Heart right ventricle (tissue), 16 donors: ENCODE data around the gene RAB33A. TPM values are rescaled to one million over a fixed set of nuclear protein-coding genes. Genes with fewer than 3 reads are reported as not detected.
A peak's percentile ranks its signal among the peaks of the same experiment; 100 is the strongest.

Experiments
- ATAC-seq, 8 donors: fragments of 200-7000 bp; cut with Tn5 transposase; one replicate each; pipeline ENCODE4 v1.9.1; 2020; ENCODE audit warnings: mild to moderate bottlenecking in 8 of 8, moderate library complexity in 8 of 8, moderate number of reproducible peaks in 1 of 8
- DNase-seq, 2 donors: peaks; one replicate each; pipeline ENCODE4 v3.0.0-alpha.2; 2020
- H3K27ac ChIP-seq, 10 donors: fragments of 200-600 bp; sonication (generic) in 2 of 10; one replicate each; pipeline versions ENCODE4 v1.5.0 to v1.8.0; 2020 to 2022; ENCODE audit warnings: mild to moderate bottlenecking in 3 of 10
- H3K27me3 ChIP-seq, 7 donors: fragments of 200-600 bp; one replicate each; pipeline ENCODE4 v1.8.0; 2021 to 2022; ENCODE audit warnings: mild to moderate bottlenecking in 2 of 7
- H3K36me3 ChIP-seq, 9 donors: fragments of 200-600 bp; sonication (generic) in 1 of 9; one replicate each; pipeline versions ENCODE4 v1.5.0 to v1.8.0; 2020 to 2022; ENCODE audit warnings: mild to moderate bottlenecking in 2 of 9
- H3K4me1 ChIP-seq, 9 donors: fragments of 200-600 bp; sonication (generic) in 1 of 9; one replicate each; pipeline versions ENCODE4 v1.5.0 to v1.8.0; 2020 to 2022; ENCODE audit warnings: mild to moderate bottlenecking in 4 of 9
- H3K4me3 ChIP-seq, 10 donors: fragments of 200-600 bp; sonication (generic) in 2 of 10; one replicate each; pipeline versions ENCODE4 v1.5.0 to v1.8.0; 2020 to 2022; ENCODE audit warnings: mild to moderate bottlenecking in 7 of 10, moderate library complexity in 2 of 10
- H3K9me3 ChIP-seq, 11 donors: fragments of 200-600 bp in 10 of 11; sonication (generic) in 2 of 11; one replicate each; pipeline versions ENCODE4 v1.5.0 to v1.8.0; 2013 to 2022; ENCODE audit warnings: mild to moderate bottlenecking in 2 of 11, control low read depth in 1 of 11, moderate library complexity in 1 of 11
- WGBS, 2 donors: extraction: QIAGEN DNeasy Blood & Tissue Kit; methylation state at CpG; one replicate each; pipeline ENCODE4 v1.1.7; 2013; ENCODE audit warnings: inconsistent platforms in 1 of 2; 5-methylcytosine and 5-hydroxymethylcytosine counted together
- intact Hi-C, 10 donors: fragments of 100-400 bp; cut with DNase I; formaldehyde crosslinking; loops; one replicate each; pipeline versions ENCODE4 v1.11.1 to v1.14.2; 2022
- polyA plus RNA-seq, 2 donors: library from polyadenylated mRNA; stranded (reverse); fragments of 200-250 nt; gene quantifications; one replicate each; pipeline ENCODE4 v1.2.3, GENCODE V29; 2013
- total RNA-seq, 10 donors: library from RNA; stranded (reverse); fragmentation: NEBNext Ultra II Directional in 3 of 10; extraction: Animal tissue kit (Norgen Biotek cat#: 25700) in 3 of 10; gene quantifications; one replicate each; pipeline versions ENCODE4 v1.2.1 to v1.2.4, GENCODE V29; 2021 to 2023
- TF ChIP-seq, protein P1 (sequence below), 9 donors: fragments of 200-600 bp; sonication (generic) in 2 of 9; IDR thresholded peaks; one replicate each; pipeline versions ENCODE4 v1.5.0 to v1.8.0; 2021 to 2022; ENCODE audit warnings: antibody characterized with exemption in 9 of 9, mild to moderate bottlenecking in 5 of 9, moderate library complexity in 1 of 9
- donor health status: Arrhythmogenic right ventricular cardiomyopathy.
- donor health status: ischemic (EF 13 %, LVEDD 7.1; RV severe dilation, severe dysfunction).
- donor health status: healthy with polysubstance abuse.
- donor health status: DM: no; HTN: yes; CAD: no.
- donor health status: DM: no; HTN: no; CAD: no.
- donor health status: ischemic (EF 25% LVEDD 6.9; RV normal size, moderate dysfunction).
- donor health status: ischemic (EF 25% LVEDD 5.7; RV mildly dilated, moderate dysfunction).
- donor health status: healthy.
- donor health status: DM: yes; HTN: yes; CAD: no.
- donor health status: Ischemic cardiomyopathy.
- donor health status: ischemic (EF 35%, LVEDD 5.7; RV mildly dilated, moderate dysfunction).
- donor health status: nonischemic (EF 11% LVEDD 7.7; RV severe dilation, severe dysfunction).
- donor health status: DM: yes; HTN: yes; CAD: no.
- donor health status: PGD.
- donor health status: ischemic (EF 29% LVEDD 5.4; RV normal size, mild dysfunction).
- donor health status: nonischemic (EF 23%, LVEDD 6.1; RV moderate dilation, normal function).

The RAB33A gene
- total and polyA plus RNA-seq, 12 donors, result 0.22 to 4.6 (median 1.6) TPM

DNA sequence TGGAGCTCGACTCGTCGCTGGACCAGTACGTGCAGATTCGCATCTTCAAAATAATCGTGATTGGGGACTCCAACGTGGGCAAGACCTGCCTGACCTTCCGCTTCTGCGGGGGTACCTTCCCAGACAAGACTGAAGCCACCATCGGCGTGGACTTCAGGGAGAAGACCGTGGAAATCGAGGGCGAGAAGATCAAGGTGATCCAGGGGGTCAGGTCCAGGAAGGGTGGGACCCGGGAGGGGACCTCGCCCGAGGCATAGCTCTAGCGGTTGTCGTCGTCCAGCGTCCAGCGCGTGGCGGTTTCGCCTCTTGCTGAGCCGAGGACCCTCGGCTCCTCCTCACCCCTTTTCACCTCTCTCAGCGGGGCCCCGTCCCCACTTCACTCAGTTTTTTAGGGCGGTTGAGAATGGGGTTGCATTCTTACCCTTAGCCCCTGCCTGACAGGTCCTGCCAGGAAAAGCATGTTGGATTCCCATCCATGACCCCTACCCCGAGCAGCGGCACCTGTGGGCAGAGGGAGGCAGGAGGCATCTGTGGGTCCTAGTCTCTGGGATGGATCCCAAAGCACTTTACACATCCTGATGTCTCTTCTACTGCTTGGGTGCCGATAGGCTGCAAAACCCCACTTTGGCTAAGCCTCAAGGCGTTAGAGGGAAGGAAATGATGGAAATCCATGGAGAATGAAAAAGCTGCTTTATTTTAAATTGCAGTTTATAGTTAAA lies 524 bp downstream of the RAB33A start:
- TF ChIP-seq, protein P1, sequence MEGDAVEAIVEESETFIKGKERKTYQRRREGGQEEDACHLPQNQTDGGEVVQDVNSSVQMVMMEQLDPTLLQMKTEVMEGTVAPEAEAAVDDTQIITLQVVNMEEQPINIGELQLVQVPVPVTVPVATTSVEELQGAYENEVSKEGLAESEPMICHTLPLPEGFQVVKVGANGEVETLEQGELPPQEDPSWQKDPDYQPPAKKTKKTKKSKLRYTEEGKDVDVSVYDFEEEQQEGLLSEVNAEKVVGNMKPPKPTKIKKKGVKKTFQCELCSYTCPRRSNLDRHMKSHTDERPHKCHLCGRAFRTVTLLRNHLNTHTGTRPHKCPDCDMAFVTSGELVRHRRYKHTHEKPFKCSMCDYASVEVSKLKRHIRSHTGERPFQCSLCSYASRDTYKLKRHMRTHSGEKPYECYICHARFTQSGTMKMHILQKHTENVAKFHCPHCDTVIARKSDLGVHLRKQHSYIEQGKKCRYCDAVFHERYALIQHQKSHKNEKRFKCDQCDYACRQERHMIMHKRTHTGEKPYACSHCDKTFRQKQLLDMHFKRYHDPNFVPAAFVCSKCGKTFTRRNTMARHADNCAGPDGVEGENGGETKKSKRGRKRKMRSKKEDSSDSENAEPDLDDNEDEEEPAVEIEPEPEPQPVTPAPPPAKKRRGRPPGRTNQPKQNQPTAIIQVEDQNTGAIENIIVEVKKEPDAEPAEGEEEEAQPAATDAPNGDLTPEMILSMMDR (IDR thresholded peaks at IDR 0.05), result no peak
- H3K4me1 ChIP-seq, result peaks cover 0 to 36% (median 13%) of the 10 kb centered on the region in 9 donors
- 35 to 40% methylated on average over 33 to 34 of the region's 34 CpGs for WGBS, 2 donors
- ATAC-seq (peak in 1 of 8 donors; percentile 2), DNase-seq (no peak)
- H3K36me3 ChIP-seq, result no peaks in the 10 kb centered on the region
- peak overlapping the region; percentile 14 to 62 (median 54) for H3K4me3 ChIP-seq
- H3K9me3 ChIP-seq, result no peaks in the 10 kb centered on the region
- intact Hi-C loops, result loop anchor here in 3 of 10 donors (5.0 to 10.0 kb wide), 2 partner anchors 47 to 50 kb away; no protein-coding TSS in a partner anchor
- peaks cover 0 to 4% (median 0%) of the 10 kb centered on the region in 7 donors for H3K27me3 ChIP-seq
- H3K27ac ChIP-seq, result peak overlapping the region in 4 of 10 donors; percentile 66 to 80 (median 74)

DNA sequence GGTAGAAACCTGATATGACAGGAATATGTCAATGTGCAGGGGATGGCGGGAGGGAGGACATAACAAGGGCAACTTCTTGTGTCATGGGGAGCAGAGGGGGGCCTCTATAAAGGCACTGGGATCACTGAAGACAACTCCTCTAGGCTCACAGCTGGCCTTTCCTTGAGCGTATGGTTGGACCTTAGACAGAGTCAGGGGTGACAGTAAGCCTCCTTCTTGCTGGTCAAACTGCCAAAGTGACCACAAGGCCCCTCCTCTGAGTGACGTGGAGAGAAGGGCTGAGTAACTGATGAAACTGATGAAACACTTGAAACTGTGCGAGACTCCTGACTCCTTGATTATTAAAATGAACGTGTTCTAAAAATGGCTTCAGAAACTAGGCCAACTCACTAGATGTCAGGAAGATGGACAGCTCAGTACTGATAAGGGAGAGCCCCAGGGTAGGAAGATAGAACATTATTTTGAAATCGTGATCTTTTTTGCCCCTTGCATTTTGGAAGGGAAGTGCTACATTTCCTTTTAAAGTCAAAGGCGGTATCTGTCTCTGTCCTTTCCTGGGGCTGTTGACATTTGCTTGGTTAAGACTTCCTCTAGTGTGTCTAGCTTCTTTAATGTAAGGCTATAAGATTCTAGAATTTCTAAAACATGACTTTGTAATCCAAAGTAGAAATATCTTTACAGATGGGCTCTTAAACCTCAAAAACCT lies 1.6 kb downstream of the RAB33A start:
- Histone ChIP-seq H3K4me1 (peaks cover 0 to 35% (median 13%) of the 10 kb centered on the region in 9 donors), H3K27ac (peak overlapping the region in 9 of 10 donors; percentile 26 to 80 (median 69)), H3K27me3 (peaks cover 0 to 5% (median 0%) of the 10 kb centered on the region in 7 donors), H3K4me3 (peak overlapping the region in 1 of 10 donors; percentile 62), H3K9me3 (no peaks in the 10 kb centered on the region), H3K36me3 (no peaks in the 10 kb centered on the region)
- WGBS, 2 donors, result 27 to 36% methylated on average over 7 of the region's 7 CpGs
- intact Hi-C loops, result loop anchor here in 3 of 10 donors (5.0 to 10.0 kb wide), 2 partner anchors 49 to 51 kb away; no protein-coding TSS in a partner anchor
- TF ChIP-seq, protein P1 (IDR thresholded peaks at IDR 0.05), result no peak
- peak; percentile 36 to 74 (median 50) for ATAC-seq
- DNase-seq, result peak; percentile 18 to 32

DNA sequence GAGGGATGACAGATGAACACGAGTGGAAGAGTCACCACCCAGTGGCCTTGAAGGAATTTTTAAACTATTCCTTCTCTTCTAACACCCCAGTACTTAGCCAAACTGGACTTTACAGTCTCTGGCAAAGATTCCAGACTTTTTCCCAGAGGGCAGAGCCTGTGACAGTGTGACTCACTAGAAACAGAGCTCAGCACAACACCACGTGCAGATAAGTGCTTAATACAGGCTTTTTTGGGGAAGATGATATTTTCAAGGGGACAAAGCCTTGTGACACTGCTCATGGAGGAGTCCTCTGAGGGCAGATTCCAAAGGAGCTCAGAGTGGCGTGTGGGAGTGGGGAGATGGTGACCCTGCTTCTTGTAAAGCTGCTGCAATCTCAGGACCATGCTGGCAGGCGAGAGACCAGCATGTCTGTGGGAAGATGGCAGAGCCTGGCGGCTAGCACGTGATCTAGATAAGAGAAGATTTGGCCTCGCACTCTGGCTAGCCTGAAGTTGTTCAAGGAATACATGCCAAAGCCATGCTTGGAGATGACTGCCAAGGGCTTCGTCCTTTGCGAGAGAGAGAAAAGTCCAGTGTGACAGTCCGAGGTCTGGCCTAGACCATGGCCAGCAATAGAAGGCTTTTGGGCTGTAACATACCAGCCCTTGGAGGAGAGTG lies 2.4 kb downstream of the RAB33A start:
- Histone ChIP-seq H3K27me3 (peaks cover 0 to 5% (median 0%) of the 10 kb centered on the region in 7 donors), H3K4me3 (no peak overlapping the region), H3K9me3 (no peaks in the 10 kb centered on the region), H3K36me3 (no peaks in the 10 kb centered on the region), H3K4me1 (peaks cover 0 to 35% (median 13%) of the 10 kb centered on the region in 9 donors), H3K27ac (peak overlapping the region in 9 of 10 donors; percentile 41 to 80 (median 69))
- intact Hi-C loops, result loop anchor here in 3 of 10 donors (5.0 to 10.0 kb wide), 2 partner anchors 49 to 52 kb away; no protein-coding TSS in a partner anchor
- ATAC-seq, result peak; percentile 35 to 84 (median 66)
- DNase-seq, result peak; percentile 17 to 38
- WGBS, 2 donors, result 19 to 31% methylated on average over 10 of the region's 10 CpGs
- TF ChIP-seq, protein P1 (IDR thresholded peaks at IDR 0.05), result no peak

DNA sequence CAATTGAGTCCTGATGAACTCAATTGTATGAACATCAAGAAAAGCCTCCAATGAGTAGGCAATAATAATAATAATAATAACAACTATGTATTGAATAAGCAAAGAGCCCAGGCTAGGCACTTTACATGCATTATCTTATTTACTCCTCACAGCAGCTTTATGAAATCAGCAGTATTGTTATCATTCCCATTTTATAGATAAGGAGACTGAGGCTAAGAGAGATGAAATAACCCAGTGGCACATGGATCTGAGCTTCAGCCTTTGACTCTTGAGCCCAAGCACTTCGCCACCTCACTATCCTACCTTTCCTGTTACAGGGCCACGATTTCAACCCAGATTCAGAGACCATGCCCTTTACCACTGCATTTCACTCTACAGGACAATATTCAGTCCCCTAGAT lies 3.2 kb downstream of the RAB33A start:
- H3K36me3 ChIP-seq, result no peaks in the 10 kb centered on the region
- H3K27me3 ChIP-seq, result peaks cover 0 to 5% (median 0%) of the 10 kb centered on the region in 7 donors
- no peaks in the 10 kb centered on the region for H3K9me3 ChIP-seq
- H3K27ac ChIP-seq, result peak overlapping the region in 7 of 10 donors; percentile 41 to 80 (median 73)
- DNase-seq (no peak), ATAC-seq (no peak)
- peaks cover 0 to 39% (median 13%) of the 10 kb centered on the region in 9 donors for H3K4me1 ChIP-seq
- 91 to 98% methylated on average over 2 of the region's 2 CpGs for WGBS, 2 donors
- intact Hi-C loops, result loop anchor here in 3 of 10 donors (5.0 to 10.0 kb wide), 2 partner anchors 50 to 53 kb away; no protein-coding TSS in a partner anchor
- TF ChIP-seq, protein P1 (IDR thresholded peaks at IDR 0.05), result no peak
- no peak overlapping the region for H3K4me3 ChIP-seq
